Measurements from ENCODE around the gene ADAMTS6.
A peak's percentile ranks its signal among the peaks of the same experiment; 100 is the strongest.

Gene ADAMTS6

DNA sequence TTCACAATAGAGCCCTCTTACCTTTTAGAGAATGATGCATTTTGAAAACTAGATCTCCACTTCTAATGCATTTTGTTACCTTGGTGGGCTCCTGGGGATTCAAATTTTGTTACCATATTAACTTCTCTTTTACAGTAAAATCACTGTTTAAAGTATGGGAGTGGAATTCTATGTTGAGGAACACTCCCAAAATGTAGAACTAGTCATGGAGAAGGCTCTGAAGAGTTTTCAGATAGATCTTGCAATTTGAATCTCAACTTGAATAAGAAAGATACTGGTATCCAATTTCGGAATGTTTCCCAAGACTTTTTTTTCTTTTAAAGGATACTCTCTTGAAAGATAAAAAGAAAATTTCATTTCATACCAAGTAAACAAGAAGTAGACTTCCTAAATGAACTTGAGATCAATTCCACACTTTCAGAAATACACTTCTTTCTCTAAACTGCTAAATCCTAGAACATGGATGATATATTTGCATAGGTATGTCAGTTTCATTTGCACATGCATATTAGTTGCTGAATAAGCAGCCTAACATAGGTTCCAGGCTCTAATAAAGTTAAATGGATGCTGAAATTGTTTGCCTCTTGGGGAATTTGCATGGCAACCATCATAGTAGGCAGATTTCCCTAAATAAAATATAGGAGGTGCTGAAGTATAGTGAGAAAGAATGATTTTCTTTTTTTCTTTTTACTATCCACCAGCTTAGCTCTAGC, 205.4 kb downstream of the ADAMTS6 start:
- no peak for DNase-seq

DNA sequence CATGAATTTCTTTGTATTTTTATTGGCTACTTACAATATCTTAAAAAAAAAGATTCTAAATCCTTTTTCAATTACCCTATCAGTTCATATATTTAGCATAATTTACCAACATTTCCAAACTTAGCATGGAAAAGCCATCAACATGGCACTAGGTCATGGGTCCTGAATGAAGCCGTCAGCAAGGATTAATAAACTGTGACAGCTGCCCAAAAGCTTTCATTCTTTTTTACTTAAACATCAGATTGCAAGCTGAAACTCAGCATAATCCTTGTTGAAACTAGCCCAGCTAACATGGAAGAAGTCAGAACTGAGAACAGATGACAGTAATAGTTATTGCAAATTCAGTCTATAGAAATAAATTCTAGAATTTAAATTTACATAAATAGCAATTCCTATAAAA, 209.8 kb downstream of the ADAMTS6 start:
- peak; percentile 8 for DNase-seq

DNA sequence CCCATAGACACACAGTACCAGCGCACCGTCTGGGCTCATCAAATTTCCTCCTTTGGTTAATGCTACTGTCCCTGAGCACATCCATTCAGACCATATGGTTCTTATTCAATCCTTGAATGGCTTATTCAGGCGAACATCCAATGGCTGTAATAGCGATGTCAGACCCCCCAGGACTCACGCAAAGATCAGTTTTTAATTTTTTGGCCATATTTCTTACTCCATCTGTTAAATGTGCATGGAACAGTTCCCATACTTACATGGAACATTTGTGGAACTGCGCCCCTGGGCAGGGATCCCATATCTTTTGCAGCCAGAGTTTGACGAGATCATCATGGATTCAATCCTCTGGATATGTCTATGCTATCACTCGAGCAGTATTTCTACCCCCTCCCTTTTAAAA, 213.2 kb downstream of the ADAMTS6 start:
- peak; percentile 4 for DNase-seq

DNA sequence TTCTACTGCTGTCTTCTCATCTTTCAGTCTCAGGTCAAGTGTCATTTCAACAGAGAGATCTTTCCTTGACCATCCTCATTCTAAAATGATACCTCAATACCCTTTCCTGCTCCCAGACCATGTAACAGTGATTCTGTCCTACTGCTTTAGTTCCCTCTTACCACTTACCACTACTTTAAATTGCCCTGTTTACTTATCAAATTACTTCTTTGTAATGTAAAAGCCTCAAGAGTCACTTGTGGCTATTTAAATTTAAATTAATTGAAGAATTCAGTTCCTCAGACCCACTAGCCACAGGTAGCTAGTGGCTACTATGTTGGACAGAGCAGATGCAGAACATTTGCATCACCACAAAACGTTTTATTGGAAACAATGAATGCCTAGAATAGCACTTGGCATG, 217.3 kb downstream of the ADAMTS6 start:
- DNase-seq, result no peak

DNA sequence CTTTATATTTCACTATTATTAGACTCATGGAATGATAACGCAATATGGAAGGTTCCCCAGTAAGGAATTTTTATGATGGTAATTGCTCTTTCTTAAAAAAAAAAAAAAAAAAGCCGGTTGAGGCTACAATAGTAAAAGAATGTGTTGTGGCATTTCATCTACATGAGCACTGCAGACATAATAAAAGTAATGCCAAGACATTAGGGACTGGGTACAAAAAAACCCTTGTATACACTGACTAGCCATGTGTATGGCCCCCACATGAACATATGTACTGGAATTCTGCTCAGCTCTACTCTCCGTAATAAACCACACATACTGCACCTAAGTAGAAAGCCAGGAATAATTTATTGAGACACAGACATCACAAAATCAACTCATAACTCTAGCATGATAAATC, 218.4 kb downstream of the ADAMTS6 start:
- DNase-seq, result peak; percentile 79

DNA sequence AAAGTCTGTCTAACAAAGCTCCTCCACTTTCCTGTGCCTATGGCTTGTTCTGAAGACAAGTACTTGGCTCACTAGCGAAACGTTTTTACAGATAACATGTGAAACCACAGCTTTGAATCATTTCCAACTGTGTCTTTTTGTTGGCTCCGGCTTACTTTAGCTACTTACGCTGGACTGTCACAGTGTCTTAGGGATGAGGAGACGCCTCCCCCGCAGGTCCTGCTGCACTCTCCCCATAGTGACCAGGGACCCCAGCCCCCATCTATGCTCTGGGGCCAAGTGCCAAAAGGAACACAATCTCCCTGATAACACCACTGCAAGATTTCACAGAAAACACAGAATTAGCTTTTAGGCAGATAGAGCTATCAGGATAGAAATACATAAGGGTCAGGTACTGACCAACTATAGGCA, 219.1 kb downstream of the ADAMTS6 start:
- peak; percentile 91 for DNase-seq

DNA sequence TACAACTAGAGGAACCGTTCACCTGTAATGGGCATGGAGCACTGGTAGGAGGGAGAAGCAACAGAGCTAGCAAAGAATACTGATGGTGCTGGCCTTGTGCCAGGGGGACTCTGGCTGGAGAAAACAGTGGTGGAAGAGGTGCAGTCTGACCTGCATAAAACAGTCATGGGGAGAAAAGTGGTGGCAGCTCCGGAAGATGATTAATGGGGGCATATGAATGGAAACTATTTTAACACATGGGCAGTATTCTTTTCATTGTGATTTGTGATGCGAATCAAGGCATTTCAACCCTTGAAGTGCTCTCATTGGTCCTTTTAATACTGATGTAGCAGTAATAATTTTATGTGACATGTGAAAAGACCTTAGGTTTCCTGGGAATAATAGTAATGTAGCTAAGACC, 219.6 kb downstream of the ADAMTS6 start:
- DNase-seq, result peak; percentile 19

DNA sequence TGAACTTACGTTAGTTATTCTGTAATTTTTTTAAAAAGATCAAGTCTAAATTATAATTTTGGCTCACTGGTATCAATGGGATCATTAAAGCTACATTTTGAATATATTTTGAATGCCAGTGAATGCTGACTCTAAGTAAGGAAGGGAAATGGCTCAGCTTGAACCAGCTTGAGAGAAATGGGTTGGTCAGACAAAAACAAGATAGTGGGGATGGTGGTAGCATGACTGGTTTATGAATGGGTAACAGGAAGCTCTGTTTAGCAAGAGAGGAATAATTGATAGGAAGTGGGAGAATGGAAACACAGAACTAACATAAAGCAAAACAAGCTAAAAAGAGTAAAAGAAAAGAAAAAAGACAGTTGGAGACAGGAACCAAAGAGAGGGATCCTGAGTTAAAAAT, 220.2 kb downstream of the ADAMTS6 start:
- DNase-seq, result no peak

DNA sequence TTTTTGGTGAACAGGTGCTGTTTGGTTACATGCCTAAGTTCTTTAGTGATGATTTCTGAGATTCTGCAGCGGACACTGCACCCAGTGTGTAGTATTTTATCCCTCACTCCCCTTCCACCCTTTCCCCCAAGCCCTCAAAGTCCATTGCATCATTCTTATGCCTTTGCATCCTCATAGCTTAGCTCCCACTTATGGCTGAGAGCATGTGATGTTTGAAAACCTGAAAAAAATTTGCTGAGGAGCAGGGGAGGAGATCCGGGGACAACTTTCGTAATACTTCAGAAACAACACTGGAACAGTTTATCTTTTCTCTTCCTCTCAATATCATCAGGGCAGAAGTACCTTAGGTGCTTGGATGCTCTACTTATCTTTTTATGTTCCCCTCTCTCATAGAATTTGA, 226.4 kb downstream of the ADAMTS6 start:
- no peak for DNase-seq

DNA sequence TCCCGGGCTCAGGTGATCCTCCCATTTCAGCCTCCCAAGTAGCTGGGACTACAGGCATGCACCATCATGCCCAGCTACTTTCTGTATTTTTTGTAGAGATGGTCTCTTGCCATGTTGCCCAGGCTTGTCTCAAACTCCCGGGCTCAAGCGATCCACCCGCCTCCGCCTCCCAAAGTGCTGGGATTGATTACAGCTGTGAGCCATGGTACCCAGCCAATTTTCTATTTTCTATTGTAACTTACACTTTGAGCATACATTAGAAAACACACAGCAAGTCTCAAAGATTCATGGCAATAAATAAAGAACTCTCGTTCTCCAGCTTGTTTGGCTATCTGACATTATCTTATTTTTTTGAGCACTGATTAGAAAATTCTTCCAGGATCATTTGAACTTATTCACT, 228.7 kb downstream of the ADAMTS6 start:
- no peak for DNase-seq

DNA sequence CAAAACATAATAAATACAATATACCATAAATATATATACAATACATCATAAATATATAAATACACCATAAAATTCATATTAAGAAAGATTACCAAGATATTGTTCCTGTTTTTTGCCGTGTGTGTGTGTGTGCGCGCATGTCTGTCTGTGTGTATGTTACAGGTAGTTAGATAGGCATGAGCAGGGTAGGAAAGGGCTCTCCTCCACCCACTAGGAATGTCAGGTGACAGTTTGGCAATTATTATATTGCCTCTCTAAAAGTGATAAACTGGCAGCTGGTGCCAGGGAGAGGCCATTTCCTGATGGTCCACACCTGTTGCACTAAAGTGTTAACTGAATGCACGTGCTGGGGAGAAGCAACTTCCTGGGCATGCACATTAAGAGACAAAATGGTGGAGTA, 232.8 kb downstream of the ADAMTS6 start:
- DNase-seq, result no peak

DNA sequence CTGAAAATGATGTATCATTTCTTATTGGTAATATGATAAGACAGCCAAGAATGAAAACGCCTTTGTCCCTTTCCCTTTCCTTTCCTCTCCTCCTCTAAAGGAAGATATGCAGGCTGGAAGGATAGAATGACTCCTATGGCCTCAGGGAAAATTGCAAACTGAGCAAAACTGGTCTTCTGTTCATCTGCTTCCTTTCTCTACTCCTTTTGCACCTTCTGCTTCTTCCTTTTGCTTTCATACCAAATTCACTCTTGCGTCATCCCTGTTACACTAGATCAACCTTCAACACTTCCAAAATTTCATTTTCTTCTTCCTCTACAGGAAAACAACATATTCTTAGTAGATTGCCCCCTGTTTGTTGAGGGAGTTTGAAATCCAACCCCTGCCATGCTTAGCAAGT, 234.1 kb downstream of the ADAMTS6 start:
- DNase-seq, result no peak

DNA sequence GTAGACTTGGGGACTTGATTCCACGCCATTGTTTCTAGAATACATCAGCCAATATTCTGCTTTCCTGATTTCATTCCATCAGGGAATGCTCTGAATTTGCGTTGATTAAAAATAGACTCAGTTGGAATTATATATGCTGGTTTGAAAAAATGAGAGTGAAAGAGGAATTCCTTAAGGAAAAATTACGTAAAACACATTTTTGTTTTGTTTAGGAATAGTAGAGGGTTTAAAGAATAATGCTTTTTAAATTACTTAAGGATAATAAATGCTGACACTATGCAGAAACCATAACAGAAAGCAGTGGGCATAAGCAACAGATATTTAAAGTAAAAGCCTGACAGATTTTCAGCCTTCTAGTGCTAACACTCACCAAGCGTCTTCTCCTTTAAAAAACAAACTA, 235.0 kb downstream of the ADAMTS6 start:
- DNase-seq, result no peak

DNA sequence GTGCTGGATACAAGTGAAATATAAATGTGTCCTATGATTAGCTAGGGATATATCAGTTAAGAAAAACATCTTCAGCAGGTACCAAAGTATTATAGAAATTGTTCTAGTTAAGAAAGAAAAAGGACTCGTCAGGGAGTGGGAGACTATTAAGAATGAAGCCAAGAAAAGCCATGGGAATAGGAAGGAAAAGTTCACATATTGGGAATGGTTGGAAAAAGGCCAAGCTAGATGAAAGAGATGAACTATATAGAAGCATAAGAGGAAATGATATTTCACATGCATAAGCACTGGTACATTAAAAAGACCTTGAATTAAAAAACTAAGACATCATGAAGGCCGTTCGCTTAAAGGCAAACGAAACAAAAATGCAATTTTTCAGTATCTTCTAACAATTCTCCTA, 237.7 kb downstream of the ADAMTS6 start:
- DNase-seq, result no peak

DNA sequence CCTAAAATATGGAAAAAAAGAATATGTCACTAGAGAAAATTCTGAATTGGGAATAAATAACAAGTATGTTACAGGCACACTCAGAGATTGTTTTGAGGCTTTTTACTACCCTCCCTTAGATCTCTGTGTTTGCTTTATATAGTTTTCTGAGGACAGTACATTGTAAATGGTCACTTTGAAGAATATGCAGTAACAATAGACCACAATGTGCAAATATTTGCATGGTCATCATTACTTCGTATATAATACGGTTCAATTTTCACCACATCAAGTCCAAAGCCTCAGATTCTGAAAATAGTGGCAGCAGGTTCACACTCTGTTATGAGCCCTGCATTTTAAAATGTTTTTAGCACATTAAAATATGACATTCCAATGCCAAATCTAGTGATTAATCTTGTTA, 238.6 kb downstream of the ADAMTS6 start:
- DNase-seq, result no peak

DNA sequence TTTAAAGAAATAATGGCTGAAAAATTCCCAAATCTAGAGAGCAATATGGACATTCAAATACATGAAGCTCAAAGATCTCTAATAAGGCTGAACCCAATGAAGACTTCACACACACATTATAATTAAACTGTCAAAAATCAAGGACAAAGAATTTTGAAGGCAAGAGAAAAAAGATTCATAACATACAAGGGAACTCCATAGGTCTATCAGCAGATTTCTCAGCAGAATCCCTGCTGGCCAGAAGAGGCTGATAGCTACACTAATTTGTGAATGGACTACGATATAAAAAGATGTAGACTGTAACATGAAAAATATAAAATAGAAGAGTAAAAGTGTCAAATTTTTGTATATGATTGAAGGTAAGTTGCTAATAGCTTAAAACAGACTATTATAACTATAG, 251.9 kb downstream of the ADAMTS6 start:
- DNase-seq, result no peak

DNA sequence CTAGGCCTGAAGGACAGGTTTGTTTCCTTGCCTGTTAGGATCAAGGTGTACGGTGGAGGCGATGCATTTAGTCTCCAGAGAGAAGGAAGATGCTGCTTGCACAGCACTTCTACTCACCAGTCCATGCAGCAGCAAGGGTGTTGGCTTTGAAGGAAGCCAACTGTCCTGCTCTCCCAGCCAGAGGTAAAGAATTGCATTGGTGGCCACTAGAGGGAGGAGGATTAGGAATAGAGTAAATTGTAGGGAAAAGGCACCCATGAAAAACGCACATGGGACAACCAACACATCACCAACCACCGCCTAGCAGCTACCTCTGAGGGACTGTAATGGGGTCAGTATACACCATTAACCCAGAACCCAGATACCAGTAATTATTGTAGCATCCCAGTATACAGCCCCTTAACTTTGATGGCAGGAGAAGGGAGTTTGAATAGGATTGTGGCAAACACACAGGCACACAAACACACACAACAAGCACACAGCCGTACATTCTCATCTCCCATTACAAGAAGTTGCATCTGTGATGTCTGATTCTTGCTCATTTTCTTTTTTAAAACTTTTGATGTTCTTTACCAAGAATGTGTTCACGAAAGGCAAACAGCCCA, 267.7 kb downstream of the ADAMTS6 start:
- DNase-seq, result peak; percentile 41

DNA sequence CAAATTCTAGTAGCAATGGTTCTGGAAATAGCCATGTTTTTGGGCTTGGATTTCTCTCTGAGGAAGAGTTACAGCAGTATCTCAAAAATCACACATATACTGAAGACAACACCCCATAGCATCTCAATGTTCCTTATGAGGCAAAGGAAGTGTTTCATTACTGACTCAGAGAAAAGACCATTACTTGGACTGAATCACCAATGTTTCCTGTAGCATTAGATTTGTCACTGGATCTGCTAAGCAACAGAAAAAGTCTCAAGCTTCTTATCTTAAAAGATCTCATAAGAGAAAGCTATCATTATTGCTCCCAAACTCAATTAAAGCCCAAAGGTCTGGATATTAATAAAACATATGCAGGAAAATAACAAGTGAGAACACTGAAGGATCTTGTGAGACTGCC, 272.4 kb downstream of the ADAMTS6 start:
- peak; percentile 83 for DNase-seq

DNA sequence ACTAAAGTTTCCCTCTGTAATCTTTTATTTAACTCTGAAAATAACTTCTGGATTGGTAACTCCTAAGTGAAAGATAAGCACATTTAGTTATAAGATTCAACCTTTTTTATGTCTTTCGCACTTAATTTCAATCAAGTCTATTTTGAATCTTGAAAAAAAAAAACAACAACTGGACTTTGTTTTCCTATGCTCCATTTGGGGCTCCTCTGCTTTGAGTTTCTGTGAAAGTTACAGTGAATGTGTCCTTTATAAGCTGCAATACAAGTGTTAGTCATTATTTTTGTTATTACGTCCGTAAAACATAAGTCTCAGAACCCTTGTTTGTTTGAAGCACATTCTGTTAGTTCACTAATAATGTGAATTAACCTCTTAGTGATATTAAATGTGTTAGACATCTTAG, 276.8 kb downstream of the ADAMTS6 start:
- DNase-seq, result no peak

DNA sequence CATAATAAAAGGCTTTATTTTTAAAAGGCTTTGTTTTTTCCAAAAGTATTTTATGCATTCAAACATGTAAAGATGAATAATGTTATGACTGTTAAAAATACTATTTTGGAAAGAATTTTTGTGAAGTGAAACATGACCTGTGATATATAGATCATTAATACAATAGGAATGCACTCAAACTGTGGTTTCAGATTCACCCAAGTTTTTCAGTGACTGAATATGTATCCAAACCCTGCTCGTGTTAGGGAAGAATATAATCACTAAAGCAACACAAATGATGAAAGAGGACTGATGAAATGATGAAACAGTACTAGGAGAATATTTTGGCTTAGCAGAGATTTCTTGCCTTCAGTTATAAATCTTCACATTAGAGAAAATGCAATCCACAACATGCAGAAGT, 278.0 kb downstream of the ADAMTS6 start:
- DNase-seq, result peak; percentile 98

DNA sequence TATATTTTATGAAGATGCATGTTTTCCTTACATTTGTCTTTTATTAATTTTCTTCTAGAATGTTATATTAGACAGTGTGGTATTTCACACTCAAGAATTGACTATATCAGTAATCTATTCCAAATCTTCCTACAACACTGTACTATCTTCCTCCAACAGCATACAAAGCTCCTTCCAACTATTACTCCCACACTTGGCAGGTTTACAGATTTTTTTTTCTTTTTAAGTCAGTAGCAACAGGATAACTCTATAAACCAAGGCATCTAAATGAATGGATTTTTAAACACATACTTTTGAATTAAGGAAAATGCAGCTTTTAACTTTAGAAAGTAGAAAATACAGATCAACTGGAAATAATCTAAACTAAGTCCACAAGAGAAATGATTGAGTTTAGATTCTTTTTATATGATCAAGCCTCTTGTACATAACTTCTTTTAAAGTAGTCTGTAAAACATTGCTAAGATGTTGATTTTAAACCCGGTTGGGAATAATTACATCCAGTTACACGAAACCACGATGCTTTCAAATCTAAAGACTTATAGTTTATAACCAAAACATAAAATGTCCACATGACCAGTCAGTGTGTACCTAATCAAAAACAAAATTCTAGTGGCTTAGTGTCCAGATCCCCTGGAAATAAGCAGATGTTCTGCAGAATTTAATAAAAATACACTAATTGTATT, 281.6 kb downstream of the ADAMTS6 start:
- DNase-seq, result peak; percentile 88

DNA sequence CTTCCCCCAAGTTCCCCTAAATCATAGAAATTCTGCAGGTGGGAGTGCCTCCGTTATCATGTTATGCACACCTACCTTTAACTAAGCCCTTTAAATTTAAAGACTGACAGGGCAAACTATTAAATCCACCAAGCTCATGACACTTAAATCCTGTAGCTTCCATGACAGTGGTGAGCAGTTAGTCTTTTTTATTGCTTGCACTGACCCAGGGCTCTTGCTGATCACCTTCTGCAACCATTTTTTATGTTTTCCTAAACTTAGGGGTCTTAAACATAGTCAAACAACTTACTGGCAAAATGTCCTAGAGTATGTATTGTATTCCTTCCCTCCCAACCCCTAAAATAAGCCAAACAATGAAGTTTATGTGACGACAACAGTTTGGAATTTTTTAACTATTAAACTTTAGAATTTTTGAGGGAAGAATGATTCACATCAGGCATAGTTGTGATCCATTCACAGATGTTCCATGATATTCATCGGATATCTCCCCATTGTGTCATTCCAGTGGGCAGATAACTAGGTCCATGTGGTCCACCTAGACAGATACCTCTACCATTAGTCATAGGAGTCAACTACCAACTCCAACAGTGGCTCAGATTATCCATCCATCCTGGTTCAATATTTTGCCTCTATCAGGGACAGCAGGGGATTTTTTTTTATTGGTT, 283.1 kb downstream of the ADAMTS6 start:
- peak; percentile 99 for DNase-seq

Data from fibroblast of skin of scalp (primary cell).